Liver (tissue), 9 donors: Measurements from ENCODE around the gene OBP2B. TPM values are rescaled to one million over a fixed set of nuclear protein-coding genes. Genes with fewer than 3 reads are reported as not detected.

Experiments
- DNase-seq: peaks from one replicate; pipeline ENCODE4 v3.0.0-alpha.2; 2017; ENCODE audit warnings: low spot score
- H3K27ac ChIP-seq, 2 donors: one replicate each; pipeline ENCODE4 v1.7.0; 2013; ENCODE audit warnings: inconsistent platforms in 2 of 2, low read length in 2 of 2, control low read depth in 1 of 2, low read depth in 1 of 2, mild to moderate bottlenecking in 1 of 2
- H3K27me3 ChIP-seq, 4 donors: one replicate each; pipeline versions ENCODE4 v1.6.1 to v1.7.0; 2013; ENCODE audit warnings: low read length in 3 of 4, inconsistent platforms in 1 of 4, mild to moderate bottlenecking in 1 of 4, moderate library complexity in 1 of 4; ENCODE audit not compliant: control insufficient read depth in 4 of 4, insufficient read depth in 4 of 4
- H3K36me3 ChIP-seq, 4 donors: one replicate each; pipeline versions ENCODE4 v1.6.1 to v1.7.0; 2013; ENCODE audit warnings: low read length in 3 of 4, mild to moderate bottlenecking in 3 of 4, low read depth in 1 of 4, moderate library complexity in 1 of 4; ENCODE audit not compliant: control insufficient read depth in 4 of 4, insufficient read depth in 3 of 4
- H3K4me1 ChIP-seq, 4 donors: one replicate each; pipeline versions ENCODE4 v1.6.1 to v1.7.0; 2013; ENCODE audit warnings: low read length in 3 of 4, mild to moderate bottlenecking in 3 of 4, moderate library complexity in 1 of 4; ENCODE audit not compliant: control insufficient read depth in 4 of 4, insufficient read depth in 4 of 4
- H3K4me3 ChIP-seq, 3 donors: one replicate each; pipeline versions ENCODE4 v1.6.1 to v1.7.0; 2013; ENCODE audit warnings: low read length in 3 of 3, control low read depth in 1 of 3, low read depth in 1 of 3, mild to moderate bottlenecking in 1 of 3
- H3K9ac ChIP-seq, 2 donors: one replicate each; pipeline ENCODE4 v1.7.0; 2013; ENCODE audit warnings: low read length in 2 of 2, mild to moderate bottlenecking in 2 of 2, moderate library complexity in 2 of 2, control low read depth in 1 of 2, low read depth in 1 of 2
- H3K9me3 ChIP-seq, 4 donors: one replicate each; pipeline versions ENCODE4 v1.6.1 to v1.7.0; 2013; ENCODE audit warnings: low read length in 3 of 4; ENCODE audit not compliant: control insufficient read depth in 4 of 4
- FOXA1 ChIP-seq: IDR thresholded peaks from 2 replicates; pipeline ENCODE4 v1.6.1; 2016; ENCODE audit warnings: antibody characterized with exemption
- GABPA ChIP-seq, 2 donors: IDR thresholded peaks in 1 of 2; conservative IDR thresholded peaks in 1 of 2; 2 replicates each; pipeline ENCODE4 v1.6.1; 2016; ENCODE audit warnings: antibody characterized with exemption in 2 of 2, mild to moderate bottlenecking in 1 of 2, moderate library complexity in 1 of 2
- HNF4G ChIP-seq: IDR thresholded peaks from 2 replicates; pipeline ENCODE4 v1.6.1; 2016; ENCODE audit warnings: antibody characterized with exemption
- NR2F2 ChIP-seq: IDR thresholded peaks from 2 replicates; pipeline ENCODE4 v1.6.1; 2016; ENCODE audit warnings: antibody characterized with exemption
- RAD21 ChIP-seq, 2 donors: IDR thresholded peaks; 2 replicates each; pipeline ENCODE4 v1.6.1; 2016; ENCODE audit warnings: antibody characterized with exemption in 2 of 2, mild to moderate bottlenecking in 2 of 2
- REST ChIP-seq: IDR thresholded peaks from 2 replicates; pipeline ENCODE4 v1.6.1; 2016; ENCODE audit warnings: antibody characterized with exemption, mild to moderate bottlenecking
- RXRA ChIP-seq, 2 donors: IDR thresholded peaks; 2 replicates each; pipeline ENCODE4 v1.6.1; 2017 to 2018; ENCODE audit warnings: antibody characterized with exemption in 2 of 2, mild to moderate bottlenecking in 1 of 2
- SP1 ChIP-seq: IDR thresholded peaks from 2 replicates; pipeline ENCODE4 v1.6.1; 2018; ENCODE audit warnings: antibody characterized with exemption, mild to moderate bottlenecking
- TAF1 ChIP-seq: conservative IDR thresholded peaks from 2 replicates; pipeline ENCODE4 v1.6.1; 2016; ENCODE audit warnings: antibody characterized with exemption, mild to moderate bottlenecking
- YY1 ChIP-seq: IDR thresholded peaks from 2 replicates; pipeline ENCODE4 v1.6.1; 2016; ENCODE audit warnings: antibody characterized with exemption, mild to moderate bottlenecking
- WGBS: extraction: QIAGEN DNeasy Blood & Tissue Kit; methylation state at CpG from one replicate; pipeline ENCODE4 v1.1.7; 2013; 5-methylcytosine and 5-hydroxymethylcytosine counted together
- polyA plus RNA-seq, 2 donors: library from polyadenylated mRNA; stranded (reverse) in 1 of 2; unstranded in 1 of 2; fragments of 200-250 nt in 1 of 2; fragments of >200 nt in 1 of 2; fragmentation: Nextera tagmentation in 1 of 2; extraction: Ambion mirVana in 1 of 2; gene quantifications; one replicate each; pipeline versions ENCODE4 v1.2.1 to v1.2.3, GENCODE V29; 2013 to 2015
- total RNA-seq, 2 donors: library from RNA; depleted of rRNA; stranded (reverse); fragments of >200 nt; gene quantifications; one replicate each; pipeline ENCODE4 v1.2.3, GENCODE V29; 2014
- TF ChIP-seq, protein P1 (sequence below): IDR thresholded peaks from 2 replicates; pipeline ENCODE4 v1.6.1; 2016; ENCODE audit warnings: antibody characterized with exemption
- TF ChIP-seq, protein P2 (sequence below): IDR thresholded peaks from 2 replicates; pipeline ENCODE4 v1.6.1; 2016; ENCODE audit warnings: antibody characterized with exemption
- TF ChIP-seq, protein P3 (sequence below): fragments of 150-350 bp; IDR thresholded peaks from 2 replicates; pipeline ENCODE4 v1.5.1; 2017; ENCODE audit warnings: improper control_type of control experiment, low read depth, low read length; ENCODE audit not compliant: missing input control
- donor health status: healthy.
- donor health status: healthy.
- donor health status: healthy.
- donor health status: healthy.
- donor health status: healthy.

Gene OBP2B
- total and polyA plus RNA-seq, 4 donors: not detected

GRCh38 chr9:133187561-133188005, 21.5 kb downstream of the OBP2B start:
- Histone ChIP-seq H3K4me1 (peaks cover 0 to 3% (median 0%) of the 10 kb centered on the region in 4 donors), H3K27ac (no peak overlapping the region), H3K4me3 (no peak overlapping the region), H3K9me3 (no peaks in the 10 kb centered on the region), H3K36me3 (no peaks in the 10 kb centered on the region), H3K27me3 (peaks cover 0 to 2% (median 0%) of the 10 kb centered on the region in 4 donors), H3K9ac (no peak overlapping the region)
- WGBS: 82% methylated on average over 10 of the region's 10 CpGs
- no peak for DNase-seq
- TF ChIP-seq SP1 (no peak), HNF4G (no peak), TAF1 (no peak), FOXA1 (no peak)

DNA sequence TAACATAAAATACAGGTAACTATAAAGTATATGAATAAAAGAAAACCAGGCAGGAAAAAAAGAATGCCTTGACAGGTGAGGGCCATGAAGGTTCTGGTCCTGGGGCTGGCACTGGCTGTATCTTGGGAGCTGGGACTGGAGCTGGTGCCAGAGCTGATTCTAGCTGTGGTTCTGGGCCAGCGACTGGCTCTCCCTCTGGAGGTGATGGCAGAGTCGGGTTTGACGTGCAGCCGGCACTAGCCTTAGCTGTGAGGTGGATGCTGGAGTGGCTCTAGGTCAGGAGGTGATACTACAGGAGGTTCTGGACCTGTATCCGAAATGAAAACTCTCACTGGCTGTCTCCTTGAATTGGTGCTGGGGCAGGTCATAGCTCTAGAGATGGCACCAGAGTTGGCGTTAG, 22.3 kb downstream of the OBP2B start:
- DNase-seq: no peak
- TF ChIP-seq RAD21 (IDR thresholded peaks at IDR 0.05): no peak
- TF ChIP-seq REST: no peak
- TF ChIP-seq, protein P1, sequence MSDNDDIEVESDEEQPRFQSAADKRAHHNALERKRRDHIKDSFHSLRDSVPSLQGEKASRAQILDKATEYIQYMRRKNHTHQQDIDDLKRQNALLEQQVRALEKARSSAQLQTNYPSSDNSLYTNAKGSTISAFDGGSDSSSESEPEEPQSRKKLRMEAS: no peak
- no peak for TF ChIP-seq YY1
- no peak for TF ChIP-seq TAF1
- TF ChIP-seq NR2F2: no peak
- no peak for TF ChIP-seq SP1
- TF ChIP-seq, protein P2, sequence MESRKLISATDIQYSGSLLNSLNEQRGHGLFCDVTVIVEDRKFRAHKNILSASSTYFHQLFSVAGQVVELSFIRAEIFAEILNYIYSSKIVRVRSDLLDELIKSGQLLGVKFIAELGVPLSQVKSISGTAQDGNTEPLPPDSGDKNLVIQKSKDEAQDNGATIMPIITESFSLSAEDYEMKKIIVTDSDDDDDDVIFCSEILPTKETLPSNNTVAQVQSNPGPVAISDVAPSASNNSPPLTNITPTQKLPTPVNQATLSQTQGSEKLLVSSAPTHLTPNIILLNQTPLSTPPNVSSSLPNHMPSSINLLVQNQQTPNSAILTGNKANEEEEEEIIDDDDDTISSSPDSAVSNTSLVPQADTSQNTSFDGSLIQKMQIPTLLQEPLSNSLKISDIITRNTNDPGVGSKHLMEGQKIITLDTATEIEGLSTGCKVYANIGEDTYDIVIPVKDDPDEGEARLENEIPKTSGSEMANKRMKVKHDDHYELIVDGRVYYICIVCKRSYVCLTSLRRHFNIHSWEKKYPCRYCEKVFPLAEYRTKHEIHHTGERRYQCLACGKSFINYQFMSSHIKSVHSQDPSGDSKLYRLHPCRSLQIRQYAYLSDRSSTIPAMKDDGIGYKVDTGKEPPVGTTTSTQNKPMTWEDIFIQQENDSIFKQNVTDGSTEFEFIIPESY: no peak
- TF ChIP-seq, protein P3, sequence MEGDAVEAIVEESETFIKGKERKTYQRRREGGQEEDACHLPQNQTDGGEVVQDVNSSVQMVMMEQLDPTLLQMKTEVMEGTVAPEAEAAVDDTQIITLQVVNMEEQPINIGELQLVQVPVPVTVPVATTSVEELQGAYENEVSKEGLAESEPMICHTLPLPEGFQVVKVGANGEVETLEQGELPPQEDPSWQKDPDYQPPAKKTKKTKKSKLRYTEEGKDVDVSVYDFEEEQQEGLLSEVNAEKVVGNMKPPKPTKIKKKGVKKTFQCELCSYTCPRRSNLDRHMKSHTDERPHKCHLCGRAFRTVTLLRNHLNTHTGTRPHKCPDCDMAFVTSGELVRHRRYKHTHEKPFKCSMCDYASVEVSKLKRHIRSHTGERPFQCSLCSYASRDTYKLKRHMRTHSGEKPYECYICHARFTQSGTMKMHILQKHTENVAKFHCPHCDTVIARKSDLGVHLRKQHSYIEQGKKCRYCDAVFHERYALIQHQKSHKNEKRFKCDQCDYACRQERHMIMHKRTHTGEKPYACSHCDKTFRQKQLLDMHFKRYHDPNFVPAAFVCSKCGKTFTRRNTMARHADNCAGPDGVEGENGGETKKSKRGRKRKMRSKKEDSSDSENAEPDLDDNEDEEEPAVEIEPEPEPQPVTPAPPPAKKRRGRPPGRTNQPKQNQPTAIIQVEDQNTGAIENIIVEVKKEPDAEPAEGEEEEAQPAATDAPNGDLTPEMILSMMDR: no peak
- no peak for TF ChIP-seq GABPA (IDR thresholded peaks at IDR 0.05 in 1 of 2, conservative IDR thresholded peaks at IDR 0.05 in 1 of 2)
- TF ChIP-seq RXRA (IDR thresholded peaks at IDR 0.05): no peak
- no peak for TF ChIP-seq FOXA1
- Histone ChIP-seq H3K9ac (no peak overlapping the region), H3K9me3 (no peaks in the 10 kb centered on the region), H3K36me3 (no peaks in the 10 kb centered on the region), H3K4me3 (no peak overlapping the region), H3K4me1 (peaks cover 0 to 3% (median 0%) of the 10 kb centered on the region in 4 donors), H3K27ac (no peak overlapping the region), H3K27me3 (no peaks in the 10 kb centered on the region)
- 89% methylated on average over 6 of the region's 6 CpGs for WGBS
